Right lobe of liver (tissue), 6 donors: ENCODE results near the gene PLEKHM2. TPM values are rescaled to one million over a fixed set of nuclear protein-coding genes. Genes with fewer than 3 reads are reported as not detected.

Source experiments
- ATAC-seq, 4 donors: fragments of 200-7000 bp; cut with Tn5 transposase; one replicate each; pipeline ENCODE4 v1.9.1; 2020; ENCODE audit warnings: mild to moderate bottlenecking in 4 of 4, moderate library complexity in 4 of 4
- DNase-seq, 3 donors: peaks; one replicate each; pipeline ENCODE4 v3.0.0-alpha.2; 2020
- H3K27ac ChIP-seq, 3 donors: fragments of 200-600 bp; one replicate each; pipeline ENCODE4 v1.8.0; 2022
- H3K27me3 ChIP-seq, 2 donors: fragments of 200-600 bp; one replicate each; pipeline ENCODE4 v1.8.0; 2022
- H3K36me3 ChIP-seq, 4 donors: fragments of 200-600 bp; sonication (generic) in 1 of 4; one replicate each; pipeline versions ENCODE4 v1.5.1 to v1.8.0; 2017 to 2022; ENCODE audit warnings: control low read depth in 1 of 4
- H3K4me1 ChIP-seq, 4 donors: fragments of 200-600 bp; sonication (generic) in 1 of 4; one replicate each; pipeline versions ENCODE4 v1.5.1 to v1.8.0; 2017 to 2022; ENCODE audit warnings: control low read depth in 1 of 4
- H3K4me3 ChIP-seq, 3 donors: fragments of 200-600 bp; one replicate each; pipeline ENCODE4 v1.8.0; 2022
- H3K9me3 ChIP-seq, 4 donors: fragments of 200-600 bp; sonication (generic) in 1 of 4; one replicate each; pipeline versions ENCODE4 v1.5.1 to v1.8.0; 2017 to 2022; ENCODE audit warnings: control low read depth in 1 of 4
- CTCF ChIP-seq, 4 donors: fragments of 200-600 bp in 3 of 4; fragments of 450-650 bp in 1 of 4; IDR thresholded peaks; one replicate each; pipeline versions ENCODE4 v1.5.1 to v1.8.0; 2016 to 2022; ENCODE audit warnings: antibody characterized with exemption in 4 of 4, mild to moderate bottlenecking in 2 of 4
- POLR2A ChIP-seq: fragments of 450-650 bp; IDR thresholded peaks from one replicate; pipeline ENCODE4 v1.6.1; 2017; ENCODE audit warnings: antibody characterized with exemption, mild to moderate bottlenecking
- WGBS: methylation state at CpG from one replicate; pipeline ENCODE4 v1.1.6; 2018; ENCODE audit warnings: low coverage, low lambda C conversion rate; ENCODE audit not compliant: insufficient coverage; ENCODE audit errors: missing lambda C conversion rate; 5-methylcytosine and 5-hydroxymethylcytosine counted together
- intact Hi-C, 2 donors: fragments of 100-400 bp; cut with DNase I; formaldehyde crosslinking; loops; one replicate each; pipeline versions ENCODE4 v1.11.2 to v1.14.1; 2022
- total RNA-seq, 6 experiments: library from RNA; depleted of rRNA in 2 of 6; stranded (reverse); fragments of >200 nt in 2 of 6; fragmentation: NEBNext Ultra II Directional in 3 of 6; extraction: Animal tissue kit (Norgen Biotek cat#: 25700) in 3 of 6; gene quantifications; one replicate each; pipeline versions ENCODE4 v1.1.0 to v1.2.4, GENCODE V29; 2016 to 2023
- donor health status: DM: no; HTN: yes; CAD: no.
- donor health status: DM: no; HTN: no; CAD: no.
- donor health status: DM: no; HTN: no; CAD: no.
- donor health status: DM: no; HTN: yes; CAD: no.
- donor health status: DM: no; HTN: yes; CAD: no.

PLEKHM2 gene
- total RNA-seq, 6 experiments from 2014 or later: 15.6 to 27.9 (median 20.2) TPM

GRCh38 chr1:15703562-15703961 lies 19.4 kb downstream of the PLEKHM2 start:
- TF ChIP-seq POLR2A: no peak
- no peak for TF ChIP-seq CTCF (IDR thresholded peaks at IDR 0.05)
- peak; percentile 76 to 93 (median 88) for ATAC-seq
- Histone ChIP-seq H3K27me3 (no peaks in the 10 kb centered on the region), H3K9me3 (no peaks in the 10 kb centered on the region), H3K4me3 (no peak overlapping the region), H3K4me1 (peaks cover 0 to 13% (median 1%) of the 10 kb centered on the region in 4 donors), H3K36me3 (no peaks in the 10 kb centered on the region), H3K27ac (peak overlapping the region; percentile 14 to 72 (median 72))
- intact Hi-C loops: no loop called here
- DNase-seq: peak in 2 of 3 donors; percentile 63 to 68
- whole genome bisulfite sequencing: 31% methylated on average over 4 of the region's 9 CpGs

- Histone ChIP-seq H3K4me1 (peaks cover 0 to 13% (median 1%) of the 10 kb centered on the region in 4 donors), H3K4me3 (no peak overlapping the region), H3K27ac (peak overlapping the region in 1 of 3 donors; percentile 72), H3K36me3 (no peaks in the 10 kb centered on the region), H3K9me3 (no peaks in the 10 kb centered on the region), H3K27me3 (no peaks in the 10 kb centered on the region)
- TF ChIP-seq CTCF (IDR thresholded peaks at IDR 0.05) (no peak), POLR2A (no peak)
- no peak for ATAC-seq
- no peak for DNase-seq
- intact Hi-C loops: no loop called here
- 79% methylated on average over 7 of the region's 17 CpGs for WGBS
These were observed 20.5 kb downstream of the PLEKHM2 start for GRCh38 chr1:15704526-15705183.

- no peak for ATAC-seq
- H3K4me1 ChIP-seq: peaks cover 0 to 13% (median 1%) of the 10 kb centered on the region in 4 donors
- TF ChIP-seq CTCF (IDR thresholded peaks at IDR 0.05) (no peak), POLR2A (no peak)
These were observed 21.1 kb downstream of the PLEKHM2 start for GRCh38 chr1:15705184-15705566.

GRCh38 chr1:15706751-15707150 lies 22.6 kb downstream of the PLEKHM2 start:
- ATAC-seq: no peak
- no peak for DNase-seq
- Histone ChIP-seq H3K9me3 (no peaks in the 10 kb centered on the region), H3K4me1 (peaks cover 0 to 13% (median 1%) of the 10 kb centered on the region in 4 donors), H3K36me3 (no peaks in the 10 kb centered on the region), H3K4me3 (no peak overlapping the region), H3K27ac (no peak overlapping the region), H3K27me3 (no peaks in the 10 kb centered on the region)
- TF ChIP-seq POLR2A (no peak), CTCF (IDR thresholded peaks at IDR 0.05) (no peak)
- intact Hi-C loops: no loop called here
- WGBS: 73% methylated on average over 6 of the region's 7 CpGs

More at GRCh38 chr1:15705184-15705566, 21.1 kb downstream of the PLEKHM2 start:
- Histone ChIP-seq H3K27ac (no peak overlapping the region), H3K4me3 (no peak overlapping the region), H3K27me3 (no peaks in the 10 kb centered on the region), H3K36me3 (no peaks in the 10 kb centered on the region), H3K9me3 (no peaks in the 10 kb centered on the region)
- DNase-seq: no peak
- WGBS: 87% methylated on average over 3 of the region's 11 CpGs
- intact Hi-C loops: no loop called here
